Activated naive CD8-positive, alpha-beta T cell treated with anti-CD3 and anti-CD28 coated beads, Interleukin-2, amount 10 ng/mL, durations not matched to agents 7 days and 5 days (primary cell): Measurements from ENCODE around the gene ACVRL1. TPM values are rescaled to one million over a fixed set of nuclear protein-coding genes. Genes with fewer than 3 reads are reported as not detected.
A peak's percentile ranks its signal among the peaks of the same experiment; 100 is the strongest.

Experiments used
- ATAC-seq: fragments of 150-1000 bp; cut with Tn5 transposase; one replicate; pipeline ENCODE4 v1.10.0; 2021; ENCODE audit warnings: low read depth, moderate library complexity
- POLR2A ChIA-PET: fragments of 350-600 bp; sonication (Branson Sonifier 250); formaldehyde crosslinking; loops from one replicate; lab custom pipeline; 2021; ENCODE audit warnings: antibody characterized with exemption; lab: Charles Lee
- DNase-seq: peaks from one replicate; pipeline ENCODE4 v3.0.0; 2021
- H3K27ac Mint-ChIP-seq: one replicate; pipeline ENCODE4 v1.8.0; 2022; ENCODE audit warnings: mild to moderate bottlenecking, mixed read lengths
- H3K27me3 Mint-ChIP-seq: one replicate; pipeline ENCODE4 v1.8.0; 2022; ENCODE audit warnings: mild to moderate bottlenecking, moderate library complexity, mixed read lengths
- H3K36me3 Mint-ChIP-seq: one replicate; pipeline ENCODE4 v1.8.0; 2021; ENCODE audit warnings: mild to moderate bottlenecking, mixed read lengths
- H3K4me1 Mint-ChIP-seq: one replicate; pipeline ENCODE4 v1.8.0; 2021; ENCODE audit warnings: mixed read lengths
- H3K4me3 Mint-ChIP-seq: one replicate; pipeline ENCODE4 v1.8.0; 2022; ENCODE audit warnings: mild to moderate bottlenecking, moderate library complexity, mixed read lengths
- H3K9me3 Mint-ChIP-seq: one replicate; pipeline ENCODE4 v1.8.0; 2021; ENCODE audit warnings: mixed read lengths
- total RNA-seq, 2 experiments: library from RNA; stranded (reverse); gene quantifications; one replicate each; pipeline ENCODE4 v1.2.3, GENCODE V29; 2021

The ACVRL1 gene
- total RNA-seq, 2 experiments from 2014 or later, result not detected

DNA sequence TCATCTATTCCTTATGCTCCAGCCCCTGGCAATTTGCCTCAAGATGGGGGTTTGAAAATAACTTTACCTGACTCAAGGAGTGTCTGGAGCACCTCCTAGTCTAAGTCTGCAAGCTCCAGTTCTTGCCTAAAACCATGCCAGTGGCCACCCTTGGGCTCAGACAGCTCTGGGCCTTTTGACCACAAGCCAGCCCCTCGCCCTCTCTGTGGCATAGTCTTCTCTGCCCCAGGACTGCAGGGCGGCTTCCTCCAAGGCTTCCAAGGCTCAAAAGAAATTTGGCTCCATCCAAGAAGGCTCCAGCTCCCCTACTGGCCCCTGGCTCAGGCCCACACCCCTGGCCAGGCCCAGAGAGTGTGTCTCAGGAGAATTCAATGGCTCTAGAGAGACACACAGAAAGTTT, 14.8 kb downstream of the ACVRL1 start:
- H3K4me1 Mint-ChIP-seq, result peaks cover 8% of the 10 kb centered on the region
- no peaks in the 10 kb centered on the region for H3K9me3 Mint-ChIP-seq
- H3K36me3 Mint-ChIP-seq, result no peaks in the 10 kb centered on the region
- POLR2A ChIA-PET, result interaction anchor here (0.8 to 1.0 kb wide), 3 partner anchors 44 to 148 kb away, joined by 3 to 4 read pairs (median 3); partner anchors contain the start of gene ATG101
- peaks cover 5% of the 10 kb centered on the region for H3K27me3 Mint-ChIP-seq
- no peak overlapping the region for H3K4me3 Mint-ChIP-seq
- ATAC-seq, result no peak
- no peak for DNase-seq
- H3K27ac Mint-ChIP-seq, result no peak overlapping the region

DNA sequence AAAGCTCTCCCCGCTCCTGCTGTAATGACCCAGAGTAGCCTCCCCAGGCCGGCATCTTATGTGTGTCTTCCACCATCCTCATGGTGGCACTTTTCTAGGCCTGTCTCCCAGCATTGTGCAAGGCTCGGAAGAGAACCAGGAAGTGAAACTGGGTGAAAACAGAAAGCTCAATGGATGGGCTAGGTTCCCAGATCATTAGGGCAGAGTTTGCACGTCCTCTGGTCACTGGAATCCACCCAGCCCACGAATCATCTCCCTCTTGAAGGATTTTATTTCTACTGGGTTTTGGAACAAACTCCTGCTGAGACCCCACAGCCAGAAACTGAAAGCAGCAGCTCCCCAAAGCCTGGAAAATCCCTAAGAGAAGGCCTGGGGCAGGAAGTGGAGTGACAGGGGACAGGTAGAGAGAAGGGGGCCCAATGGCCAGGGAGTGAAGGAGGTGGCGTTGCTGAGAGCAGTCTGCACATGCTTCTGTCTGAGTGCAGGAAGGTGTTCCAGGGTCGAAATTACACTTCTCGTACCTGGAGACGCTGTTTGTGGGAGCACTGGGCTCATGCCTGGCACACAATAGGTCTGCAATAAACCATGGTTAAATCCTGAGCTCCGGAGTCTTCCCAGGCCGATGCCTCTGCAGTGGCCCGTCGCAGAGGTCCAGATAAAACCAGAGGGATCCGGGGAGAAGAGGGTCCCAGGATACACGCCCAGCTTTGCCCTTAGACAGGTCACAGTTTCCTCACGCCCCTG, 15.6 kb downstream of the ACVRL1 start:
- no peak overlapping the region for H3K27ac Mint-ChIP-seq
- ATAC-seq (no peak), DNase-seq (no peak)
- no peak overlapping the region for H3K4me3 Mint-ChIP-seq
- no peaks in the 10 kb centered on the region for H3K36me3 Mint-ChIP-seq
- peaks cover 8% of the 10 kb centered on the region for H3K4me1 Mint-ChIP-seq
- POLR2A ChIA-PET, result interaction anchor here (0.8 to 1.0 kb wide), 2 partner anchors 43 to 102 kb away, joined by 3 to 4 read pairs; no protein-coding TSS in a partner anchor
- H3K9me3 Mint-ChIP-seq, result no peaks in the 10 kb centered on the region
- peaks cover 5% of the 10 kb centered on the region for H3K27me3 Mint-ChIP-seq

DNA sequence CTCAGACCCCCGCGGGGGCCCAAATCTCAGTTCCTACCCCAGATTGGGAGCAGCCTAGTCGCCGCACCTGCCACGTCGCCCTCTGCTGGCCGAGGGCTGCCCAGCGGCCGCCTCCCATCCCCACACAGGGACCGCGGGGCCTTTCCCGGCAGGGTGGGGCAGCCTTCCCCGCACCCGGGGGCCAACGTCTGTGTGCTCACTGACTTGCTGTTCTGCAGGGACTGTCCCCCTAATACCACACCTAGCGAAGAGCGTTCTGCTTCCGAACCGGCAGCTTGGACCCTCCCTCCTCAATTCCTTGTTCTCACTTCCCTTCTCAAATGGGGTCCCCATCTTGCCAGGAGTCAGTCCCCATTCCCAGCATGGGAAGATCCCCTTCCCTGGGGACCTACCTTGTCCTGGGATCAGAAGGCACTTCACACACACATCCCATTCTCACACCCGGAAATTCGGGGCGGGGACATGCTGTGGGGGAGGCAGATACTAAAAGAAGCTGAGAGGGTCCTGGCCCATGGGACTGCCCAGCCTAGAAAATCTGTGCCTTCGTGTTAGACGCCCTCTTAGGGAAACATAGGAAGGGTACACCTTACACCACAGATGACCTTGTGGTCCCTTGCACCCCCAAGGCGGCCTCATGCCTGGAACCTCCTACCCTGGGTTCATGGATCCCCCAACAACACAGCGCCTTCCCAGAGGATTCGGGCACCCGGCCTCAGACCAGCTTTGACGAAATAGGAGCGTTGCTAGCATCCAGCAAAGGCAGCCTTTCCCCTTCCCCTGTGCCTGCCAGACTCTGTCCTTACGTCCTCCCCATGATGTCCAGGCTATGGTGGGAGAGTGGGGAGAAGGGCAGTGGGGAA, 16.4 kb downstream of the ACVRL1 start:
- H3K27me3 Mint-ChIP-seq, result peaks cover 8% of the 10 kb centered on the region
- H3K9me3 Mint-ChIP-seq, result no peaks in the 10 kb centered on the region
- no peaks in the 10 kb centered on the region for H3K36me3 Mint-ChIP-seq
- POLR2A ChIA-PET, result interaction anchor here (0.6 kb wide), 1 partner anchor 31 kb away, joined by 3 read pairs; no protein-coding TSS in a partner anchor
- DNase-seq (peak; percentile 78), ATAC-seq (peak; percentile 73)
- peak overlapping the region; percentile 59 for H3K27ac Mint-ChIP-seq
- peak overlapping the region; percentile 46 for H3K4me3 Mint-ChIP-seq
- H3K4me1 Mint-ChIP-seq, result peaks cover 8% of the 10 kb centered on the region

DNA sequence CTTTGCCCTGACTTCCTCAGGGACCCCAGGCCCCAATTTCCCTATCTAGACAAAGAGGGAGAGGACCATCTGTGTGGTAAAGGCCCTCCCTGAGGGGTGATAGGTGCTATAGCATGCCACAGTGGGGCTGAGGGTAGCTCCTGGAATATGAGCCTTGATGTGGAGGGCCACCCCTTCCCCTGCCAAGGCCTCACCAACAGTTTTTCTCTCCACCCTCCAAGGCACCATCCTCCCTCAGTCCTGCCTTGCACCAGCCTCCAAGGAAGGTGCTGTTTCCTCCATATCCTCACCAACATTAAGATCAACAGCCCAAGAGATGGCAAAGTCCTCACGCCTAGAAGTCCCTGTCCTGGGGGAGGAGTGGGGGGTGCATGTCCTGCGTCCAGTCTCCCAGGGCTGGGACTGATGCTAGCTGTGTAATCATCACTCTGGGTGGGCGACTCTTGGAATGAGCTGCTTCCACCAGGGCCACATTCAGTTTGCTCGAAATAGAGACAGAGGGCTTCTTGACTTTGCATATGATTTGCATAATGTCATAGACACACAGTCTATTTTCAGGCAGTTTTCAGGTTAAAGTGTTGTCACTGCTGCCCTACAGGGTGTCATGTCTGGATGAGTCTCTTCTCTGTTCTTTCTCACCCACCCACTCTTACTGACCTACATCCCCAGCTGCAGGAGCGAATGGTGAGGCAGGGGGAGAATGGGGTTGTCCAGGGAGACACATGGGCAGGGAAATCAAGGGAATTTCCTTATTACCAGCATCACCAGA, 17.4 kb downstream of the ACVRL1 start:
- Mint-ChIP-seq H3K4me1 (peaks cover 8% of the 10 kb centered on the region), H3K4me3 (no peak overlapping the region), H3K27me3 (peaks cover 9% of the 10 kb centered on the region), H3K27ac (no peak overlapping the region), H3K9me3 (no peaks in the 10 kb centered on the region), H3K36me3 (no peaks in the 10 kb centered on the region)
- DNase-seq (no peak), ATAC-seq (no peak)
- POLR2A ChIA-PET, result no interaction called here

DNA sequence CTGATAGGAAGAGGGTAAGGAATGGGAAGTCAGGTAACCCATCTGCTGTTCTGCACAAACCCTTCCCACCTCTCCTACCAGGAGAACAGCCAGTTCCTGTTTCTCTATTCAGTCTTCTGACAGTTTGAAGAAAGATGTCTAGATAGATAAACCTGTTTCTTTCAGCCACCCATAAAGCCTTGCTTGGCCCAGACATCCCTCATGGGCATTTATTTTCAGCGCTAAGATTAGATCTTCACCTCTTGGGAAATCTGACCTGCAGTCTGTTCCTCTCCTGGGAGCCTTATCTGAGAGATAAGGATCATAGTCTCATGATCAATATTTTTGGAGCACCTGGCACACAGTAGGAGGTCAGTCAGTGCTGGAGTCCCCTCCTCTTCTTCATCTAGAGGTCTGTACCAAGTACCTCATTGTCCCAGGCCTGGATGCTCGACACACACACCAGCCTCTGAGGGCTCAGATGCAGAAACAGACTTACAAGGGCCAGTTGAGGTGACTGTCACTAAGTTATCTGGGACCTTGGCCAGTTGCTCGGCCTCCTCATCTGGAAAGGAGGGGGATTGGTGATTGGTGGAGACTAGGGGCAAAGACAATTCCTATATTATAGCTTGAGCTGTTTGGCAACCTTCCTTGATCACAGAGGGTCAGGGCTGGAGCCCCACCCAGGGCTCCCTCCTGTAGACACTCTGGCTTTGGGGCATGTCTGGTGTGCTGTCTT, 18.2 kb downstream of the ACVRL1 start:
- Mint-ChIP-seq H3K27me3 (peaks cover 11% of the 10 kb centered on the region), H3K36me3 (no peaks in the 10 kb centered on the region), H3K4me1 (peaks cover 8% of the 10 kb centered on the region), H3K9me3 (no peaks in the 10 kb centered on the region), H3K4me3 (no peak overlapping the region), H3K27ac (no peak overlapping the region)
- DNase-seq, result no peak
- ATAC-seq, result no peak
- POLR2A ChIA-PET, result no interaction called here

DNA sequence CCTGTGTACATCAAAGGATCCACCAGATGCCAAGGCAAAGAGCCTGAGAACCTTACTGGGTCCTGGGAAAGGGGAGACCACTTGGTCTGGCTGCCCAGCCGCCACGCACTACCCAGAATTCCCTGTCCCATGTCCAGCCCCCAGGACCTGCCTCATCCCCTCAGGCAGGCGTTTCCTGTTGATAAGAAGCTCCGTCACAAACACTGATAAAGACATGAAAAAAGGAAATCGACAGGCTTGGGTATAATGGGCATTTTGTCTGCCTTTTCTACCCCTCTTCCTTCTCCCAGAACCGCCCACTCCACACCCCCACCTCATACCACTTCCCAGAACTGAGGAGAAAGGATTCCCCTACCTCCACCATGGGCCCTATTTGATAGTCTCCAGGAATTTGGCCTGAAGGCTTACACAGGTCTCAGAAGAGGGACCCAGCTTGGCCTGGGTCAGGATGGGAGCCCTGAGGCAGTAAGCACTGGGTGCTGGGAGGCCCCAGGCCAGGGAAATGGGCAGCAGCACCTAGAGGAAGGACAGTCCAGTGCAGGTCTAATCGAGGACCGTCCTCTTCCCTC, 18.8 kb downstream of the ACVRL1 start:
- no peaks in the 10 kb centered on the region for H3K9me3 Mint-ChIP-seq
- DNase-seq (no peak), ATAC-seq (no peak)
- no peak overlapping the region for H3K4me3 Mint-ChIP-seq
- H3K4me1 Mint-ChIP-seq, result peaks cover 8% of the 10 kb centered on the region
- no peaks in the 10 kb centered on the region for H3K36me3 Mint-ChIP-seq
- POLR2A ChIA-PET, result interaction anchor here (0.5 kb wide), 1 partner anchor 534 kb away, joined by 4 read pairs; no protein-coding TSS in a partner anchor
- H3K27me3 Mint-ChIP-seq, result peaks cover 10% of the 10 kb centered on the region
- no peak overlapping the region for H3K27ac Mint-ChIP-seq

DNA sequence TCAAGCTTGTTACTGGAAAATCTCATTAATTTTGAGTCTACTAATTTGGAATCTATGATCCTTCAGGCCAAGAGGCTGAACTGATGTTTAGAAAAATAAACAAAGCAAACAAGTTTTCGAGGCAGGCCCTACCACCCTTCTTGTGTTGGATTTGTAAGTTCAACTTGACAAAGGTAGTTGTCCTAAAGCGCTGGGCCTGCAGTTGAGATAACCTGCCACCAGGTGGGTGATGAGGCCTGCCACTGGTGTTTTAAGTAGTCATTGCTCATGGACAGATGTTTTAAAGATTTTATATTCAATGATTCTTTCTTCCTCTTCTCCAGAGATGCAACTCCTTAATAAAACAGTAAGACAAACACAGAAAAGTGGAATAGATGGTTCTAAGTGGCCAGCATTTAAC, 19.4 kb downstream of the ACVRL1 start:
- ATAC-seq, result peak; percentile 62
- H3K27ac Mint-ChIP-seq, result no peak overlapping the region
- H3K27me3 Mint-ChIP-seq, result peaks cover 12% of the 10 kb centered on the region
- no peaks in the 10 kb centered on the region for H3K36me3 Mint-ChIP-seq
- POLR2A ChIA-PET, result interaction anchor here (0.5 kb wide), 1 partner anchor 535 kb away, joined by 4 read pairs; no protein-coding TSS in a partner anchor
- no peaks in the 10 kb centered on the region for H3K9me3 Mint-ChIP-seq
- peaks cover 8% of the 10 kb centered on the region for H3K4me1 Mint-ChIP-seq
- peak; percentile 52 for DNase-seq
- H3K4me3 Mint-ChIP-seq, result no peak overlapping the region

DNA sequence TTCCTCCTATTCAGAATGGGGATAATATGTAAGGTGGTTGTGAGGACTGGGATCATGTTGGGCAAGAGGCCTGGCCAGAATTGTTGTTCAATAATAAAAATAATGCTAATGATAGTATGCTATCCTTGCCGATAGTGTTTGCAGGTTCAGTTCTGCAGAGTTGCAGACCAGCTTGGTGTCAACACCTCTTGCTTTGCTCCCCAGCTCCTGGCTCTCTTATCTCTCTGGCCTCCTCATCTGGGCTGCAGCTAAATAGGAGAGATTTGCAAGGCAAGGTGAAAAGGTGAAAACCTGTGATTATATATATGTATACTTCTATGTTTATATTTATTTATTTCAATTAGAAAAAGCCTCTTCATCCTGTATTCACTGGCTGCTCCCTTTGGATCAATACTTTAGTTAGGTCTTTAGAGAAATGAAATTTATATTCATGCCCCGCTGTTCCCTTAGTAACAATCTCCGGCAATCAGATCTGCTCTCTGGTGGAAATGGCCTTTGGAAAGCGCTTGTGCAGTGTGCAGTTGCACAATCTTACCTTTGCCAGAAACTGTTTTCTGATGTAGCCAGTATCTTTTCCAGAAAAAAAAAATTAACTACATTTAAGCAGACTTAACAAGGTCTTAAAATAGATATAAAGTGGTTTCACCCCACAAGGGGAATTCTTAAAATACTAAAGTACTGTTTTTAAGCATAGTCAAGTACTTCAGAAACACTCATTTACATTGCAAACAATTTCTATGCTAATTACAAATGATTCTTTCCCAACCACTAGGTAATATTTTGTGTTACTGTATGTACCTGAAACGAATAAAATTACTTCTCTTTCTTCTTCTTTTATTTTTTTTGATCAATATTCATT, 25.1 kb downstream of the ACVRL1 start:
- H3K4me1 Mint-ChIP-seq, result no peaks in the 10 kb centered on the region
- DNase-seq, result no peak
- no peaks in the 10 kb centered on the region for H3K9me3 Mint-ChIP-seq
- H3K27me3 Mint-ChIP-seq, result peaks cover 19% of the 10 kb centered on the region
- no peak for ATAC-seq
- H3K27ac Mint-ChIP-seq, result no peak overlapping the region
- POLR2A ChIA-PET, result no interaction called here
- H3K4me3 Mint-ChIP-seq, result no peak overlapping the region
- no peaks in the 10 kb centered on the region for H3K36me3 Mint-ChIP-seq

DNA sequence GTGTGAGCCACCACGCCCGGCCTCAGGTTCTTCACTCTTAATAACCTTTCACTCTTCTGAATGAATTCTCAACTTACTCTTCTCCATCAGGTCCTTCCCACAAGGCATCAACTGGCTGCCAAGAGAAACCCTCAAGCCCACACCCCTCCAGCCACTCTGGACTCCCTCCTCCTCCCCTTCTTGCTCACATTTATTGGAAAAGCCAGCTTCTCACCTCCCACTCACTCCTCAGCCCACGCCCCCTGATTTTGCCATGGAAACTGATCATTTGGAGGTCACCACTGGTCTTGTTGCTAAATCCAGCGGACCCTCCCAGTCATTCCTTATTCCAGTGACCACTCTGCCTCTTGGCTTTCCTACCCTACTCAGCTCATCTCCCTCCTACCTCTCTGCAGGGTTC, 26.8 kb downstream of the ACVRL1 start:
- POLR2A ChIA-PET, result interaction anchor here (0.5 kb wide), 1 partner anchor 760 kb away, joined by 3 read pairs; no protein-coding TSS in a partner anchor

DNA sequence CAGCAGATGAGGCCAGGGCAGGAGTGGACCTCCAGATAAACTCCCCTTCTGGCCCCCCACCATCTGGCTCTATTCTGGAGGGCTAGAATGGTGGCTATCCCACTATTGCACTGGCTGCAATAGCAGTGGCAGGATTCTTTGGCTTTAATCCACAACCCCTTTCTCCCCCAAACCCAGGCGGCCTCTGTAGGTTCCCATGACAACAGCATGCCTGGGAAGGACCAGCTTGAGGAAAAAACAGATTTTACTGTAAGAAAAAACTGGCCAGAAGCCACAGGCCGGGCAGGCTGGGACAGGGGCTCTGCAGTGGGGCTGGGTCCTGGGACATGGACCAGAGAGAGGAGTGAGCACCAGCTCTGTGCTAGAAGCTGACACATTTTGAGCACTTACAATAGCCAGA, 30.6 kb downstream of the ACVRL1 start:
- Mint-ChIP-seq H3K27ac (no peak overlapping the region), H3K4me1 (peaks cover 3% of the 10 kb centered on the region), H3K4me3 (no peak overlapping the region), H3K36me3 (no peaks in the 10 kb centered on the region), H3K27me3 (peaks cover 16% of the 10 kb centered on the region), H3K9me3 (no peaks in the 10 kb centered on the region)
- DNase-seq, result no peak
- ATAC-seq, result no peak
- POLR2A ChIA-PET, result no interaction called here

More for the DNA sequence above, 26.8 kb downstream of the ACVRL1 start:
- no peaks in the 10 kb centered on the region for H3K36me3 Mint-ChIP-seq
- H3K4me1 Mint-ChIP-seq, result no peaks in the 10 kb centered on the region
- peaks cover 18% of the 10 kb centered on the region for H3K27me3 Mint-ChIP-seq
- no peaks in the 10 kb centered on the region for H3K9me3 Mint-ChIP-seq
- ATAC-seq (no peak), DNase-seq (no peak)
- no peak overlapping the region for H3K4me3 Mint-ChIP-seq
- H3K27ac Mint-ChIP-seq, result no peak overlapping the region

DNA sequence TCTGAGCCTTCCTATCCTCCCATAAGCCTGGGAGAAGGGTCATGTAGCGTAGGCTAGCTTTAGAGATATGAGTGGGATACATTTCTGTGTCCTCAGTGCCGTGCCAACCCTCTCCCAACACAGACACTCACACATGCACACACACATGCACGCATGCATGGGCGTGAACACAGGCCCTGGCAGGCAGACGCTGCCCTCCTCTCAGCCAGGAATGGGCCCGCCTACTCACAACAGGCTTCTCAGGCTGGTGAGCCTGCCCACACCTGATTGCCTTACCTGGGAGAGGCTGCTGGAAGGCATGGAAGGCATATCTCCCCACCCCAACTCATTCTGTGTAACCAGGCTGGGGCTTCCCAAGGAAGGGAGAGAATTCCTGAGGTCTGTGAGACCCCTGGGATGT, 31.4 kb downstream of the ACVRL1 start:
- DNase-seq (no peak), ATAC-seq (no peak)
- H3K9me3 Mint-ChIP-seq, result peaks cover 2% of the 10 kb centered on the region
- H3K27ac Mint-ChIP-seq, result no peak overlapping the region
- no peak overlapping the region for H3K4me3 Mint-ChIP-seq
- H3K4me1 Mint-ChIP-seq, result peaks cover 3% of the 10 kb centered on the region
- POLR2A ChIA-PET, result no interaction called here
- H3K27me3 Mint-ChIP-seq, result peaks cover 21% of the 10 kb centered on the region
- H3K36me3 Mint-ChIP-seq, result no peaks in the 10 kb centered on the region
